Measurements from ENCODE around the gene ABHD4.

GRCh38 chr14:22573804-22574203 lies 24.3 kb upstream of the ABHD4 start:
- TF ChIP-seq EZH2 (optimal IDR thresholded peaks at IDR 0.05; ENCODE audit: low read depth, low read length): no peak
- TF ChIP-seq CTCF (IDR thresholded peaks at IDR 0.05; ENCODE audit: low read length): no peak

Measured in MM.1S (cell line).